SK-N-MC (cell line): ENCODE measurements around the gene IQCN.

Experiments used
- DNase-seq: peaks from one replicate; pipeline ENCODE4 v3.0.0-alpha.2; 2011; ENCODE audit warnings: low read depth, low spot score
- H3K27ac ChIP-seq: fragments of 200-600 bp; sonication (generic); 2 replicates; pipeline ENCODE4 v1.5.1; 2016; ENCODE audit warnings: mixed run types
- H3K36me3 ChIP-seq: fragments of 200-600 bp; sonication (generic); 2 replicates; pipeline ENCODE4 v1.6.1; 2017; ENCODE audit warnings: antibody characterized with exemption, low read length, mixed read lengths; ENCODE audit not compliant: insufficient read depth
- H3K4me3 ChIP-seq: fragments of 200-600 bp; sonication (generic); 2 replicates; pipeline ENCODE4 v1.5.1; 2016
- H3K9ac ChIP-seq: fragments of 200-600 bp; sonication (generic); 2 replicates; pipeline ENCODE4 v1.8.0; 2017; ENCODE audit warnings: mixed run types, mixed read lengths; ENCODE audit not compliant: insufficient read length
- H3K9me3 ChIP-seq: fragments of 200-600 bp; sonication (generic); 2 replicates; pipeline ENCODE4 v1.6.1; 2017; ENCODE audit warnings: low read depth, mild to moderate bottlenecking, antibody characterized with exemption, low read length, moderate library complexity, mixed read lengths
- EZH2 ChIP-seq: fragments of 200-600 bp; sonication (generic); IDR thresholded peaks from one replicate; pipeline ENCODE4 v1.6.1; 2017; ENCODE audit warnings: antibody characterized with exemption
- FOXP2 ChIP-seq: optimal IDR thresholded peaks from 2 replicates; pipeline ENCODE3; 2011; ENCODE audit warnings: mild to moderate bottlenecking, moderate library complexity; ENCODE audit not compliant: insufficient read depth; ENCODE audit errors: extremely low read length, control extremely low read depth
- POLR2AphosphoS5 ChIP-seq: IDR thresholded peaks from 2 replicates; pipeline ENCODE4 v1.6.1; 2012; ENCODE audit warnings: mild to moderate bottlenecking, low read depth, low read length, borderline replicate concordance

The IQCN gene

DNA sequence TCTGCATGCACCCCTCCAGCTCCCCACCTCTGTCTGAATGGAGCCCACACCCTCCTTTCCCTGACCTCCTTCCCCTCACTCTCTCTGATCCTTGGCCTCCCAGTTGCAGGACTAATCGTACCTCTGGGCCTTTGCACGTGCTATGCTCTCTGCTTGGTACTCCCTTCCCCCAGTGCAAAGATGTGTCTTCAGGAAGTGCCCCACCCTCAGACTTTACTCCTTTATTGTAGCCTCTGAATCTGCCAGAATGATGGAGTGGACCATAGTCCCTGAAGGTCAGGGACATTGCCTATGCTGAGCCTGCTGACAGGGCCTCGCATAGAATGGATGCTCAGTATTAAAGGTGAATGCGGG, 8.5 kb upstream of the IQCN start:
- Histone ChIP-seq H3K27ac (peak overlapping the region; percentile 100), H3K9me3 (no peaks in the 10 kb centered on the region), H3K9ac (peak overlapping the region; percentile 100), H3K4me3 (peak overlapping the region; percentile 87), H3K36me3 (peaks cover 11% of the 10 kb centered on the region)
- no peak for DNase-seq
- TF ChIP-seq POLR2AphosphoS5, result no peak
- no peak for TF ChIP-seq EZH2
- TF ChIP-seq FOXP2, result no peak

DNA sequence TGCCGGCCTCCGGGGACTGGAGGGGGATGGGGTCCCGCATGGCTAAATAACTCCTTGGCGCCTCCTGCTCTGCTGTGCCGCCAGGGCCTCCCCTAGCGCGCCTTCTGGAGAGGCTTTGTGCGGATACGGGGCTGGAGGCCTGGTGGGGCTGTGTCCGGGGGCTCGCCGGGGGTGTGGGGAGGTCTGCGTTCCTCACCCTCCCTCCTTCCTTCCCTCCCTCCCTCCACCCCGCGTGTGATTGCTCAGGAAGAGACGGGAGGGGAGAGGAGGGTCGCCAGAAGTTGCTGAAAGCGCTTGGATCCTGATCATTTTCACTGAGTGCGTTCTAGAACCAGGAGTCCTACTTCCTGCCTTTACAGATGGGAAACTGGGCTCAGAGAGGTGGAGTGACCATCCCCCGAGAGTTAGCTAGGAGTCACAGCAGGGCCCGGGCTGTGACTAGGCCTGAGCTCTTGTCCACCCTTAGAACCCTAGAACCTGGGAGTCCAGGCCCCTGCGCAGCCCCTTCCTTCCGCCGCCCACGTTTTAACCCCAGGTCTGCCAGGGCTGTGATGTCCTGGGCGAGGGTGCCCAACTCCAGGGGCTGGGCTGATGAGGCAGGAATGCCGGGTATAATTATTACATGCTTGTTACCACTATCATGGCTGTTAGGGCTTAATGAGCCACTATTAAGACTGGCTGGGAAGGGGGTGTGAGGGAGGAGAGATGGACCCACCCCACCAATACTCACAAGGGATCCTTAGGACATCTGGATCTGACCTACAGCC, 8.0 kb upstream of the IQCN start:
- DNase-seq, result no peak
- no peaks in the 10 kb centered on the region for H3K9me3 ChIP-seq
- H3K9ac ChIP-seq, result peak overlapping the region; percentile 100
- TF ChIP-seq EZH2, result no peak
- peak; percentile 74 for TF ChIP-seq POLR2AphosphoS5
- H3K36me3 ChIP-seq, result peaks cover 11% of the 10 kb centered on the region
- H3K27ac ChIP-seq, result peak overlapping the region; percentile 100
- H3K4me3 ChIP-seq, result peak overlapping the region; percentile 87

DNA sequence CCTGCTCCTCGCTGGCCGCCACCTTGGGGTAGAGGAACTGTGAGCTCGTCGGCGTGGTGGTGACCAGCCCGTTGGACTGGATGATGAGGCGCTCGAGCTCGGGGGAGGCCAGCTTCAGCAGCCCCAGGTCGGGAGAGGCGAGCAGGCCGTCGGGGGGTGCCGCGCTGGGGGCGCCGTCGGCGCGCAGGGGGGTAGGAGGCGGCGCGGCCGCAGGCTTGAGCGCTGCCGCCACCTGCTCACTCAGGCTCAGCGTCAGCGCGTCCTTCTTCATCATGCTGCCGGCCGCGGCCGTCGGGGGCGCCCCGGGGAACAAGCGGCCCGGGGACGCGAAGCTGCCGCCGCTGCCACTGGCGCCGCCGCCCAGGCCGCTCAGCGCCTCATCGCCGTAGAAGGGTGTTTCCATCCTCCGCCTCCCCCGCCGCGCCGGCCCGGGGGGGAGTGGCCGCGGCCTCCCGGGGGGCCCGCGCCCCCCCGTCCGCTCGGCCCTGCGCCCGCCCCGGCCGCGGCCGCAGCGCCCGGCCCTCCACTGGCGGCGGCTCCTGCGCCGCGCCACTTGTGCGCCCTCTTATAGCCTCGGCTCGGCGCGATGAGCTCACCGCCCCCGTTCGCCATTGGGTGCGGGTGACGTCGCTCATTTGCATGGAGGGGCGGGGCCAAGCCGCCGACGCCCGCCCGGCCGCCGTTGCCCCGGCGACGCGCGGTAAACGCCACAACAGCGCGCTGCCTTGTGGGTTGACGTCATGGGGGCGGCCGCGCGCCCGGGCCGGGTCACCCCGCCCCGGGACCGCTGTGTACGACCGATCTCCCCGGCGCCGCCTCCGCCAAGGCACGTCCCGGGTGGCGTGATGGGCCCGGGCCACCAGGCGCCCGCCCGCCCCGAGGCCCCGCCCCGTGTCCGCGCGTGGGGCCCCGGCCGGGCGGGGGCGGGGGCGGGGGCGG, 7.1 kb upstream of the IQCN start, which contains the start of gene JUND:
JUND (minus strand) TSS at position 541 of the 939 bp plus-strand sequence; CDS start at position 403, 138 bp downstream.
- TF ChIP-seq EZH2, result no peak
- TF ChIP-seq FOXP2, result peak; percentile 99
- TF ChIP-seq POLR2AphosphoS5, result no peak; the same call in 1 of the 2 replicates
- peak within 1 kb of the TSS; percentile 96 for H3K4me3 ChIP-seq
- H3K9ac ChIP-seq, result peak within 1 kb of the TSS; percentile 100
- peaks cover 11% of the 10 kb centered on the region for H3K36me3 ChIP-seq
- no peaks in the 10 kb centered on the region for H3K9me3 ChIP-seq
- peak within 1 kb of the TSS; percentile 100 for H3K27ac ChIP-seq
- no peak for DNase-seq

DNA sequence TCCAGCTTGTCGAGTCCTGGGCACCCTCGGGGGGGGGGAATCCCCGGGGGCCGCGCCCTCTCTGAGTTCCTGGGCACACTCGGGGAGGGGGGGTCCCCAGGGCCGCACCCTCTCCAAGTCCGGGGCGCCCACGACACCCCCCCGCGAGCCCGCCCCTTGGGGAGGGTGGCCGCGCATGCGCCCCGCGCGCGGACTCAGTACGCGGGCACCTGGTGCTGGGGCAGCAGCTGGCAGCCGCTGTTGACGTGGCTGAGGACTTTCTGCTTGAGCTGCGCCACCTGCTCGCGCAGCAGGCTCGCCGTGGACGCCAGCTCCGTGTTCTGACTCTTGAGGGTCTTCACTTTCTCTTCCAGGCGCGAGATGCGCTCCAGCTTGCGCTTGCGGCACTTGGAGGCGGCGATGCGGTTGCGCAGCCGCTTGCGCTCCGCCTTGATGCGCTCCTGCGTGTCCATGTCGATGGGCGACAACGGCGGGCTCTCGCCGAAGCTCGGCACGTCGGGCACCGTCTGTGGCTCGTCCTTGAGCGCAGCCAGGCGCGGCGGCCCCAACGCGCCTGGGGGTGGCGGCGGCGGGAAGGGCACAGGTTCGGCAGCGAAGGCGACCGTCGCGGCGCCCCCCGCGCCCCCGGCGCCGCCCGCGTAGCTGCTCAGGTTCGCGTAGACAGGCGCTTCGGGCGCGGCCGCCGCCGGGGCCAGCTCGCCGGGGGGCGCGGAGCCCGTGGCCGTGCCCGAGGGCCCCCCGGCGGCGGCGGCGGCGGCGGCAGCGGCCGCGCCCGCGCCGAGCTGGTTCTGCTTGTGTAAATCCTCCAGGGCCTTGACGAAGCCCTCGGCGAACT, 6.2 kb upstream of the IQCN start:
- H3K4me3 ChIP-seq, result peak overlapping the region; percentile 96
- H3K27ac ChIP-seq, result peak overlapping the region; percentile 92
- H3K36me3 ChIP-seq, result peaks cover 11% of the 10 kb centered on the region
- no peaks in the 10 kb centered on the region for H3K9me3 ChIP-seq
- DNase-seq, result no peak
- H3K9ac ChIP-seq, result peak overlapping the region; percentile 94
- peak; percentile 72 for TF ChIP-seq FOXP2
- TF ChIP-seq EZH2, result no peak
- TF ChIP-seq POLR2AphosphoS5, result peak; percentile 77

DNA sequence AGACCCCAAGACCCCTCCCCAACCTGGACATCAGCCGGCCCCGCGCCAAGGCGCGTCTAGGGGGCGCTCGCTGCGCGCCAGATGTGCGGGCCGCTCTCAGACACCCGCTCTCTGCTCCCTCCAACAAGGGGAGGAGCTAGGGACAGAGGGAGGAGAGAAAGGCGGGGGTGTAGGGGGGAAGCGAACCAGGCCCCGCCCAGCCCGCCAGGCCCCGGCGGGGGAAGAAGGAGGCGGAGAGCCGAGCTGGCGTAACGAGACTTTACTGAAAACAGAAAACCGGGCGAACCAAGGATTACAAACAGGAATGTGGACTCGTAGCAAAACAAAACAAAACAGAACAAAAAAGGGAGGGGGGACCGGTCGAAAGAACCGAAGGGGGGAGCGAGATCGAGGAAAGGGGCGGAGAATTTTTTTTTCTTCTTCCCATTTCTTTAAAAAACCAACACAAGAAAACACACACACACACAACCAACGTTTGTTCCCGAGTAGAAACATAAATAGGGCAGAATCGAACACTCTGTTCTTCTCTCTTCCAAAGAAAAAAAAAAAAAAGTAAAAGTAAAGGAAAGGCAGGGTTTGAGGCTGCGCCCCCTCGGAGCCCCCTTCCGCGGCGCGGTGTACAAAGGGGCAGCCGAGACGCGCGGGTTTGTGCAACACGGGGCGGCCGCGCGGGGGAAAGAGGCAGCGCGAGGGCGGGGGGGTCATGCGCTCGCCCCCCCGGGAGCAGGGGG, 5.4 kb upstream of the IQCN start:
- Histone ChIP-seq H3K9me3 (no peaks in the 10 kb centered on the region), H3K9ac (peak overlapping the region; percentile 94), H3K27ac (peak overlapping the region; percentile 92), H3K4me3 (peak overlapping the region; percentile 96), H3K36me3 (peaks cover 11% of the 10 kb centered on the region)
- TF ChIP-seq EZH2, result no peak
- peak; percentile 5 for TF ChIP-seq FOXP2
- TF ChIP-seq POLR2AphosphoS5, result peak; percentile 57; the same call in 1 of the 2 replicates
- peak; percentile 70 for DNase-seq

DNA sequence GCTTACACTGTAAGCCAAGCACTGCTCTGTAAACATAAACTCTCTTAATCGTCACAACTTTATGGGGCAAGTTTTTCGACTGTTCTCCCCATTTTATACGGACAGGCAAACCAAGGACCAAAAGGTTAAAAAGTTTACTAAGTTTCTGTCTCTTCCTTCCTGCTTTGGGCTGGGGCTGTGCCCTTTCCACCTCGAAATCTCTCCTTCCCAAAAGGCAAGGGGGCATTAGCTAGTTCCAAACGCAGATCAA, 4.9 kb upstream of the IQCN start:
- Histone ChIP-seq H3K4me3 (peak overlapping the region; percentile 96), H3K9ac (peak overlapping the region; percentile 94), H3K36me3 (peaks cover 11% of the 10 kb centered on the region), H3K27ac (0 out of 2 replicates have a peak overlapping the region, but pooled peaks have one; percentile 47), H3K9me3 (no peaks in the 10 kb centered on the region)
- DNase-seq, result no peak
- TF ChIP-seq FOXP2 (no peak), POLR2AphosphoS5 (no peak), EZH2 (no peak)

DNA sequence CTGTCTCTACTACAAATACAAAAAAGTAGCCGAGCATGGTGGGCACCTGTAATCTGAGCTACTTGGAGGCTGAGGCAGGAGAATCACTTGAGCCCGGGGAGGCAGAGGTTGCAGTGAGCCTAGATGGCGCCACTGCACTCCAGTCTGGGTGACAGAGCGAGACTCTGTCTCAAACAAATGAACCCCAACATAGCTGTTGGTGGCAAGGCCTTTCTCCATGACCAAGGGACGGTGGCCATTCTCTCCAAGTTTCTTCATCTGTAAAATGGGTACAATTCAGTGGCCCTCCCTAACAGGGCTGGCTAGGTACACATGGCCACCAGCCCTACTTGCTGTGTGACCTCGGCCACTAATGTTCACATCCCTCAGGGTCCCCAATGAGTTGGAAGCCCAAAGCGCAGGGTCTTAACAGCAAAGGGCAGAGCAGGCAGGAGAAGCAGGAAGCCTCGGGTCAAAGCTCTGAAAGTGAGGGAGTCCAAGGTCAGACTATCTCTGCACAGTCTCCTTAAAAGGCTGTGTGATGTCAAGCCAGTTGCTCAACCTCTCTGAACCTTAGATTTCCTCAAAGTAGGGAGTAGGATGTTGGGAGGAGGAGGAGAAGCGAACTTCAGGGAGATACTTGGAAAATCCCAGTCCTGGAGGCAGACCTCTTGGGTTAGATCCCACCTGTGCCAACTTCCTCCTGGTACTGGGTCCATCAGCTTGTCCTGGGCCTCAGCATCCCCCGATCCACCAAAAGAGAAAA, 4.4 kb upstream of the IQCN start:
- Histone ChIP-seq H3K36me3 (peaks cover 11% of the 10 kb centered on the region), H3K4me3 (peak overlapping the region; percentile 96), H3K9me3 (no peaks in the 10 kb centered on the region), H3K9ac (peak overlapping the region; percentile 94), H3K27ac (0 out of 2 replicates have a peak overlapping the region, but pooled peaks have one; percentile 47)
- DNase-seq, result no peak
- no peak for TF ChIP-seq EZH2
- no peak for TF ChIP-seq FOXP2
- no peak for TF ChIP-seq POLR2AphosphoS5
